Mesothelial cell of epicardium (in vitro differentiated cells): Measurements from ENCODE around the gene ITM2A. TPM values are rescaled to one million over a fixed set of nuclear protein-coding genes. Genes with fewer than 3 reads are reported as not detected.
A peak's percentile ranks its signal among the peaks of the same experiment; 100 is the strongest.

Experiments
- DNase-seq, 2 experiments: peaks; one replicate each; pipeline ENCODE4 v3.0.0; 2021; ENCODE audit warnings: low spot score in 2 of 2; ENCODE audit not compliant: unreplicated experiment in 2 of 2
- H3K27ac Mint-ChIP-seq: 2 replicates; pipeline ENCODE4 v1.8.0; 2021; ENCODE audit warnings: mixed read lengths
- H3K27me3 Mint-ChIP-seq: 2 replicates; pipeline ENCODE4 v1.8.0; 2021; ENCODE audit warnings: low read depth, mixed read lengths
- H3K36me3 Mint-ChIP-seq: 2 replicates; pipeline ENCODE4 v1.8.0; 2021; ENCODE audit warnings: mixed read lengths
- H3K4me1 Mint-ChIP-seq: 2 replicates; pipeline ENCODE4 v1.8.0; 2021; ENCODE audit warnings: mixed read lengths
- H3K4me3 Mint-ChIP-seq: 2 replicates; pipeline ENCODE4 v1.8.0; 2021; ENCODE audit warnings: mild to moderate bottlenecking, moderate library complexity, mixed read lengths
- H3K9me3 Mint-ChIP-seq: 2 replicates; pipeline ENCODE4 v1.8.0; 2021; ENCODE audit warnings: mixed read lengths
- CTCF ChIP-seq: fragments of 200-600 bp; sonication (generic); IDR thresholded peaks from one replicate; pipeline ENCODE4 v1.5.0; 2021; ENCODE audit warnings: antibody characterized with exemption; ENCODE audit not compliant: unreplicated experiment
- total RNA-seq: library from RNA; stranded (reverse); gene quantifications from 3 replicates; pipeline ENCODE4 v1.2.1, GENCODE V29; 2021

Gene ITM2A
- 4.9 to 7.7 TPM (median 5.3 TPM) in 3 replicates for total RNA-seq

DNA sequence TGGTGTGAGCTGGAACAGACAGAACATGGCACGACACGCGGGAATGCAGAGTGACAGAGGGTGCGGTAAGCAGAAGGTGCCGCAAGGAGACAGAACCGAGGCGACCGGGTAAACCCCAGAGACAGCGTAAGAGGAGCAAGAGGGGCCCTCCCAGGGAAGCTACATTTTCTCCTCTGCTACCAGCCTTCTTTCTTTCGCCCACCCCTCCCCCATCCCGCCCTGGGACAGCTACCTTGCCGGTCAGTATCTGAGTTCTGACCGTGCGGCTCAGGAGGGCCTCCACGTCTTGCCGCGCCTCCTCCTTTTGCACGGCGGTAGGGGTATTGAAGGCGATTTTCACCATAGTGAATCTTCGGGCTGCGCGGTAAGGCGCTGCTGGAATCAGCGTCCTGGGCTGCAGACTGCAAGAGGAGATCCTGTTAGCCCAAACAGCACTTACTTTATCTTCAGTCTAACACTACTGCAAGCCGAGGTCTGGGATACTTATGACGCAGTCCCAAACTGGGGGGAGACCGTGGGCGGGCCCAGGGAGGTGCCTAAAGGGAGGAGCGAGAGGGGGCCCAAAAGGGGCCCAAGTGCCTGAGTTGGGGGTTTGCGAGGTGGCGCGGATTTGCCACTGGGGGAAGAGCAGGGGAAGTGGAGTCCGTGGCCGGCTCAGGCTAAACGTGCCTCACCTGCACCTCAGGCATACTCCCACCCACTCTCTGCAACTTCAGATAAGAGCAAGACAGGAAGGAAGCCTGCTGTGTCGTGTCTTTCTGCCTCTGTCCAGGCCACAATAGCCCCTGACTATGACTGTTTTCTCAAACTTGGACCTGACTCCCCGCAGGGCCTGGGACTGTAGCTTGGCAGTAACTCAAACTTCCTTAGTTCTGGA lies at the start of gene ITM2A:
ITM2A (minus strand) TSS at position 462 of the 877 bp plus-strand sequence; CDS start at position 343, 119 bp downstream.
- H3K27me3 Mint-ChIP-seq: peaks cover 4% of the 10 kb centered on the region
- H3K4me1 Mint-ChIP-seq: peaks cover 18% of the 10 kb centered on the region
- DNase-seq: peak; percentile 17 to 46
- H3K36me3 Mint-ChIP-seq: no peaks in the 10 kb centered on the region
- peak within 1 kb of the TSS; percentile 88 for H3K27ac Mint-ChIP-seq
- peaks cover 8% of the 10 kb centered on the region for H3K9me3 Mint-ChIP-seq
- no peak for TF ChIP-seq CTCF
- H3K4me3 Mint-ChIP-seq: peak within 1 kb of the TSS; percentile 81

DNA sequence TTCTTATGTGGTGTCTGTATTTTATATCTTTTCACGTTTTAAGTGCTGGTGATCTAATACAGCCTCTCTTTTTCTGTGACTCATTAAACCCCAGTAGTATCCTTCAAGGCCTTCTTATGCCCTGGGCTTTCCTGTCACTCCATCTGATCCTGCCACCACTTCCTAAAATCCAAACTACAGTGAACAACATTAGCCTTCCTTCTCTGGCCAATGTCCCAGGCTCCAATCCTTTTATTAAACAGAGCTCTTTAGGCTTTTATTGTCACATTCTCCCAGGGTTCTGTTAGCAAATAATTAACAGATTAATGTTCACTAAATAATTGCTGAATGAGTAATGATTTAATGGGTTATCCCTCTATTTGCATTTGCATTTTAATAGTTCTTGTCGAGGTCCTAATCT lies 47.9 kb upstream of the ITM2A start:
- H3K36me3 Mint-ChIP-seq: no peaks in the 10 kb centered on the region
- no peak for DNase-seq
- TF ChIP-seq CTCF: no peak
- no peaks in the 10 kb centered on the region for H3K27me3 Mint-ChIP-seq
- no peaks in the 10 kb centered on the region for H3K4me1 Mint-ChIP-seq
- no peak overlapping the region for H3K4me3 Mint-ChIP-seq
- H3K9me3 Mint-ChIP-seq: peaks cover 12% of the 10 kb centered on the region
- no peak overlapping the region for H3K27ac Mint-ChIP-seq

DNA sequence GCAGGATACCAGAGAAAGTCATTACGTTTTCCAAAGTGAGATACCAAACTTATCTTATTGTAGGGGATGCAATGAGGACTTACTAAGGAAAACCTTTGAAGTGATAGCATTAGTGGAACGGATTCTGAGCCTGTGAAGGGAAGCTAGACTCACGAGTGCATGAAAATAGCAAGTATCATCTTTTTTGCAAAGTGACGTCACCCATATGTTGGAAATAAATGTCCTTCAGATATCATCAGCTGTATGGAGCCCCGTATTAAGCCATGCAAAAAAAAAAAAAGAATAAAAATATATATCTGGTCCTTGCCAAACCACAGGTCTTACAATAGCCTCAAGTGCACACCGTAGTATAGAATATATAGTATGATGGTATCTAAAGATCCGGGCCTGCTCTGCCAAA lies 46.8 kb upstream of the ITM2A start:
- no peak for DNase-seq
- no peaks in the 10 kb centered on the region for H3K4me1 Mint-ChIP-seq
- no peak overlapping the region for H3K4me3 Mint-ChIP-seq
- H3K9me3 Mint-ChIP-seq: peaks cover 11% of the 10 kb centered on the region
- H3K27ac Mint-ChIP-seq: no peak overlapping the region
- TF ChIP-seq CTCF: no peak
- no peaks in the 10 kb centered on the region for H3K36me3 Mint-ChIP-seq
- H3K27me3 Mint-ChIP-seq: no peaks in the 10 kb centered on the region

GRCh38 chrX:79412972-79413371 lies 45.8 kb upstream of the ITM2A start:
- peaks cover 8% of the 10 kb centered on the region for H3K9me3 Mint-ChIP-seq
- no peak overlapping the region for H3K4me3 Mint-ChIP-seq
- peak; percentile 65 for TF ChIP-seq CTCF
- H3K27me3 Mint-ChIP-seq: no peaks in the 10 kb centered on the region
- H3K4me1 Mint-ChIP-seq: no peaks in the 10 kb centered on the region
- no peaks in the 10 kb centered on the region for H3K36me3 Mint-ChIP-seq
- no peak overlapping the region for H3K27ac Mint-ChIP-seq
- no peak for DNase-seq

DNA sequence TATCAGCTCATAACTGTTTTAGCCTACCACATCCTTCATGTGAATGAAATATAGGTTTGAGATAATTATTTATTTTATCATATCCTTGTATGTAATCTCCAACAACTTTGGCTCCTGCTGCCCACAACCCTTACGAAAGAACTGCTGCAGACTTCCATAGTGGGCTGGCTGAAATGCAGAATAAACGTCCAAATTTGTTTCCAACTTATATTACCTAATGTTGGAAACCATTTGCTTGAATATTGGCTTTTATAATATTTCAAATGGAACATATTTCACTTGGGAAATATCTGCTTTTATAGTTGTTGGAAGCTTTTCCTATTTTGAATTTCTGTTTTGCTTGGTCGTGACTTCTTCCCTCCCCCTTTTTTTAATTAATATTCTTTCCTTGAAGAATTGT lies 45.0 kb upstream of the ITM2A start:
- H3K27ac Mint-ChIP-seq: no peak overlapping the region
- H3K4me1 Mint-ChIP-seq: no peaks in the 10 kb centered on the region
- H3K27me3 Mint-ChIP-seq: no peaks in the 10 kb centered on the region
- H3K36me3 Mint-ChIP-seq: no peaks in the 10 kb centered on the region
- no peak overlapping the region for H3K4me3 Mint-ChIP-seq
- no peak for TF ChIP-seq CTCF
- peaks cover 14% of the 10 kb centered on the region for H3K9me3 Mint-ChIP-seq
- DNase-seq: no peak
